HG03045 (cell line): ENCODE results near the gene TTC19.

Experiments
- ATAC-seq: cut with Tn5 transposase; IDR thresholded peaks from one replicate; pipeline ENCODE4 v1.9.1; 2021; ENCODE audit warnings: mild to moderate bottlenecking, moderate library complexity; ENCODE audit not compliant: unreplicated experiment

TTC19 gene, protein sequence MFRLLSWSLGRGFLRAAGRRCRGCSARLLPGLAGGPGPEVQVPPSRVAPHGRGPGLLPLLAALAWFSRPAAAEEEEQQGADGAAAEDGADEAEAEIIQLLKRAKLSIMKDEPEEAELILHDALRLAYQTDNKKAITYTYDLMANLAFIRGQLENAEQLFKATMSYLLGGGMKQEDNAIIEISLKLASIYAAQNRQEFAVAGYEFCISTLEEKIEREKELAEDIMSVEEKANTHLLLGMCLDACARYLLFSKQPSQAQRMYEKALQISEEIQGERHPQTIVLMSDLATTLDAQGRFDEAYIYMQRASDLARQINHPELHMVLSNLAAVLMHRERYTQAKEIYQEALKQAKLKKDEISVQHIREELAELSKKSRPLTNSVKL

GRCh38 chr17:15999141-15999973, at the start of gene TTC19, which contains the start of gene ZSWIM7:
TTC19 (plus strand) TSS chr17:15999824; CDS start chr17:15999849, 25 bp downstream.
ZSWIM7 (minus strand) TSS chr17:15999704; CDS start chr17:15999594, 110 bp downstream.
- peak; percentile 94 for ATAC-seq

GRCh38 chr17:15951368-15952047, 48.1 kb upstream of the TTC19 start:
- ATAC-seq, result no peak

DNA sequence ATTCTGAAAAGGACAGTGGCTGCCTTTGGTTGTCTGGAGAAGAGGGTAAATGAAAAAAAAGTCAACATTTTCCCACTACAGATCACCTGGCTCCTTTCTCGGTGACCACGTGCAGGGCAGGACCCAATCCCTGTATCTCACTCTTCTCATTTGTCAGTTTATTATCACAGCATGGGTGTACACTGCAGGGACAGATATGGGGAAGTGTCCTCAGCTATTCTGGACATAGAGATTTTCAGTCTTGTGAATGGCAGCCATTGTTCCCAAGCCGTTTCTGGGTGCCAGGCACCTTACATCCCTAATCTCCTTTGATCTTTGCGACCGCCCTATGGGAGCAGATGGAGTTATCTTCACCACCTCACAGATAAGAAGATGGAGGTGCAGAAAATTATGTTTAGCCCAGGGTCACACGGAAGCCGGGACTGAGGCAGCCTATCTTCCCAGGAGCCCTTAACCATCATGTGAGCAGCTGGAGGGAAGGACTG, 47.5 kb upstream of the TTC19 start:
- no peak for ATAC-seq

DNA sequence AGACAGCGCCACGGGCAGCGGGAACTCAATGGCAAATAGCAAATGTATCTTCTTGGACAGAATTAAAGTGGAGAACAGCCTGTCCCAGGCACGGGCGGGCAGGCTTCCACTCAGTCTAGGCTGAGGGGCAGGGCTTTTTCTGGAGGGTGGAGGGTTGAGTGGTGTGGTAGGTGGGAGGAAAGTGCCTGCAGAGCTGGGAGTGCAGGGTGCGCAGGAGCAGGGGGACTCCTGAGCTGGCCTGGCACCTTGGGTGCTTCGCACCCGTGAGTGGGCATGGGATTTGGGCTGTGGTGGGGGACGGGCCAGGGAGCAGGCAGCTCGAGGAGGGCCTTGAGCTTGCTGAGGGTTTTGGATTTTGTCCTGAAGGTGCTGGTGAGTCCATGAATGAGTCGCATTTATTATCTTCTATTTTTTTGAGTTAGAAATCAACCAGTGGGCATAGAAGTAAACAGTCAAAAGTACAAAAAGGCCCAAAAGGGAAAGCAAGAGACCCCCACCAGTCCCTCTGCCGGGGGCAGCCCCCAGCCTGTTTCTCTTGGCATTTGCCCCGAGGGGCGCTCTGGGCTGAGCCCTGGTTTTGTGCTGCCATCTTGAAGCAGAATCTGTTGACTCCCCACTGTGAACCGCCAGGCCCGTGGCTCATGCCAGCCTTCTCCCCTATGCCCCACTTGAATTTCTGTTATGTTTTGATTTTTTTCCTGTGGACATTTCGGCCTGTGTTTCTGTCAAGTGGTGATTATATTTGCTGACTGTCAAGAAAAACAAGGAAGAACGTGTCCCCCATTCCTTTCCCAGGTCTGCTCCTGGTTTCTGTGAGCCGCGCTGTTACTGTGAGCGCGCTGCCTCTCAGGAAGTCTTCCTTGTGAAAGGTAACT, 46.5 kb upstream of the TTC19 start:
- ATAC-seq, result no peak

- ATAC-seq, result no peak
Observed at GRCh38 chr17:15954222-15954621, 45.4 kb upstream of the TTC19 start.

GRCh38 chr17:15955793-15956541, 43.7 kb upstream of the TTC19 start:
- no peak for ATAC-seq

DNA sequence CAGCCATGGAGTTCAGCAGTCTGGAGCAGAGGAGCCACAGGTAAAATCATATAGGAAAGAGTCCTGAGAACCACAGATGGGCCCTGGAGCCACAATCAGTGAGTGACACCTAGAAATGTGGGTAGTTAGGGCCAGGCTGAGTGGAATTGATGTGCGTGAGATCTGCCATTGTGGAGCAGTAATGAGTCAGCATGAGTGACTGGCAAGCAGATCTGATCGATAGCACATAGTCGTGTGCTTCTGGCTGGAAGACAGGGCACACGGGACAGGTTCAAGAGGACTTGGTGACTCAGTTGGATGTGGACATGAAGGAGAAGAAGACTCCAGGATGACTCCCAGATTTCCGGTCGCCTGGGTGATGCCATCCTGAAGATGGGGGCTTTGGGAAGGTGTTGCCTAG, 42.4 kb upstream of the TTC19 start:
- ATAC-seq, result no peak

DNA sequence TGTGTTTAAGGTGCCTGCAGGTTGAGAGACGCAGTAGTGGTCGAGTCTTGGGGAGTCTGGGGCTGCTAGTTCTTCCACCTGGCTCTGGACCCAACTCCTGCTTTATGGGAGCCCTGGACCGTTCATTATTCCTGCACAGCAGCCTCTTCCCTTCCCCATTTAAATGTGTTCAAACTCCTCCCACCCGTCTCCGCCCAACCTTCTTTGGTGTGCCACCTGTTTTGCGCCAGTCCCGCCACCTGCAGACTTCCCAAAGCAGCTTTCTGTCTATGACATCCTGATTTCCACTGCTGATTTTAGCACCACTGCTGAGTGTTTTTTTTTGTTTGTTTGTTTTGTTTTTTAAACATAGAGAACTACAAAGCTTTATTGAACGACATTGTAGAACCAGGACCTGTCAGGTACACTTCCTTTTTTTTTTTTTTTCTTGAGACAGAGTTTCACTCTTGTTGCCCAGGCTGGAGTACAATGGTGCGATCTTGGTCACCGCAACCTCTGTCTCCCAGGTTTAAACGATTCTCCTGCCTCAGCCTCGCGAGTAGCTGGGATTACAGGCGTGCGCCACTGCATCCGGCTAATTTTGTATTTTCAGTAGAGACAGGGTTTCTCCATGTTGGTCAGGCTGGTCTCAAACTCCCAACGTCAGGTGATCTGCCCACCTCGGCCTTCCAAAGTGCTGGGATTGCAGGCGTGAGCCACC, 41.9 kb upstream of the TTC19 start:
- no peak for ATAC-seq

GRCh38 chr17:15958484-15958854, 41.2 kb upstream of the TTC19 start:
- no peak for ATAC-seq

DNA sequence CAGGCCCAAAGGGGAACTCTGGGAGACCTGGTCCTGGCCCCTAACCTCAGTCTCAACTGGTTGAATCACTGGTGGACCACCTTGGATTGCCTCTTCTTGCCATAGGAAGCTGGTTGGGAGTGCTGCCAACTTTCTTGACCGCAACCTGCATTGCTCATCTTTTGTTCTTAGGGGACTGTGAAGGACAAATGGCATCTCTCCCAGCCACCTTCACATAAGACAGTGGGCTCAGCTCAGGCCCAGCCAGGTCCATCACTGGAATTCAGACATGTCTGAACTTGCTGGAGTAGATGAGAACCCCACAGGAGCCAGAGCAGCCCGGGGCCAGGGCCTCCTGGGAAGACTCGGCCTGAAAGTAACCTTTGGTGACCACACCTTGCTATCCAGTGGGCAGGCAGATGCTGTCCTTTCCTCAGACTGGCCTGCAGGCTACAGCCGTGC, 35.9 kb upstream of the TTC19 start:
- ATAC-seq, result no peak

- no peak for ATAC-seq
Observed at GRCh38 chr17:15965528-15965927, 34.1 kb upstream of the TTC19 start.

DNA sequence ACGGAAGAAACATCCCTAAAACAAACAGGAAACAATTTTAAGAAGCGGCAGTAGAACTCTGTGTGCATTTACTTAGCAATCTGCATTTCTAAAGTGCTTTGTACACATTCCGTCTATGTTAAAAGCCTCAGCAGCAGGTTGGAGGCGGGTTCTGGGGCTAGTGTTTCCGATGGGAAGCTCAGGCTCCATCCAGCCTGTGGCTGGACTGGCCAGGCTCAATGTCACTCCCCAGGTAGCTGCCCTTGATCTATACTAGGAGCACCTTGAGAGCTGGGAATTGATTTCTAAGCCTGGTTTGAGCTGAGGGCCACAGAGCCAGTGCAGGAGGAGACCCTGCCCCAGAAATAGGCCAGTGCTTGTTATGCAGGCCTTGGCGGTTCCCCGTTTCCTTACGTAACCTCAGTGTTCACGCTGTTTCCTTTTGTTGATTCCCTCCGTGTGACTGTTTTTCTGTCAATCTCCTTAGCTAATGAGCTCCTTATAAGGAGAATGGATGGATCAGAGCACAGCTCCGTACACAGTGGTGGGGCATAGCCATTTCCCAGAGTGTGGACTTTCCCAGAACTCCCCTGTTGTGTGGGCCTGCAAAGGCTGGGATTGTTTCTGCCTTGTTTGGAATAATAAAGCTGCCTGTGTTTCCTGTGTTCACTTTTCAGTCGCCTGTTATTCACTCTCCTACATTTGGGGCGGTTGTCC, 33.3 kb upstream of the TTC19 start:
- no peak for ATAC-seq

- no peak for ATAC-seq
Observed at GRCh38 chr17:15966879-15967248, 32.8 kb upstream of the TTC19 start.

DNA sequence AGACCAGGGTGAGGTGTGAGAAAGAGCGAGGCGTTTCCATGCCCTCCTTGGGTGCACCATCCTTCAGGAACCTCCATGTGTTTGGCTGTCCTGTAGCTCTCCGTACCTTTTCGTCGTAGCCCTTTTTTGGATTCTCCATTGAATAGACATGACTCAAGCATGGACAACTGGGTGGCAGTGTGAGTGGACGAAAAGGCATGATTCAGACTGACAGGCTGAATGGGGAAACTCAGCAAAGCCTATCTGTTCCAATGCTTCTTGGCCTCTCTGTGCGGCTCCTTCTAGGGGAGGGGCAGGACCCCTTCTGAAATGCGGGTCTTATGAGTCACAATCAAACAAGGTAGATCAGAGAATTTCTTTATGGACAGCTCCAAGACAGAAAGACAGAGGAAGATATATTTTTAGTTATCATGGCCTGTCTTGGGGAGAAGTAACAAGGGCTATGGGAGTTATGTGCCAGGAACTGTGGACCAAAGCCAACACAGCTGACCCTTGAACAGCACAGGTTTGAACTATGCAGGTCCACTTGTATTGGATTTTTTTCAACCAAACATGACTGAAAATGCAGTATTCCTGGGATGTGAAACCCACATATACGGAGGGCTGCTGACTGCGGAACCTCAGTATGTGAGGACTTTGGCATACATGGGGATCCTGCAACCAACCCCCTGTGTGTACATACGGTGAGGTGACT, 31.8 kb upstream of the TTC19 start:
- no peak for ATAC-seq

GRCh38 chr17:15969463-15969862, 30.2 kb upstream of the TTC19 start:
- no peak for ATAC-seq

DNA sequence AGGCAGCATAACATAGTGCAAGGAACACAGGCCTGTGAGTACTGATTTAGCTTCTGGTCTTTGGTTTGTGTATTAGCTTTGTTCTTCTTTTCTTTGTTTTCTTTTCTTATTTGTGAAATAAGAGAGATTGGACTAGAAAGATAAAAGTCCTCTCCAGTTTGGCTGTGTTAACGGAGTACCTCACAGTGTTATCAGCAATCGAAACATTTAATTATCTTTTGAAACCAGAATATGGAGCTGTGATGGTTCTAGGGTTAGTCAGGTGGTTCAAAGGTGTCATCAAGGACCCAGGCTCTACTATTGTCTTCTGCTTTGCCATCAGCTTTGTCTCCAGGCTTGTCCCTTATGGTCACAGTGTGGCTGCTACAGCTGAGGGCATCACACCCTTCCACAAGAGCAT, 29.1 kb upstream of the TTC19 start:
- no peak for ATAC-seq

DNA sequence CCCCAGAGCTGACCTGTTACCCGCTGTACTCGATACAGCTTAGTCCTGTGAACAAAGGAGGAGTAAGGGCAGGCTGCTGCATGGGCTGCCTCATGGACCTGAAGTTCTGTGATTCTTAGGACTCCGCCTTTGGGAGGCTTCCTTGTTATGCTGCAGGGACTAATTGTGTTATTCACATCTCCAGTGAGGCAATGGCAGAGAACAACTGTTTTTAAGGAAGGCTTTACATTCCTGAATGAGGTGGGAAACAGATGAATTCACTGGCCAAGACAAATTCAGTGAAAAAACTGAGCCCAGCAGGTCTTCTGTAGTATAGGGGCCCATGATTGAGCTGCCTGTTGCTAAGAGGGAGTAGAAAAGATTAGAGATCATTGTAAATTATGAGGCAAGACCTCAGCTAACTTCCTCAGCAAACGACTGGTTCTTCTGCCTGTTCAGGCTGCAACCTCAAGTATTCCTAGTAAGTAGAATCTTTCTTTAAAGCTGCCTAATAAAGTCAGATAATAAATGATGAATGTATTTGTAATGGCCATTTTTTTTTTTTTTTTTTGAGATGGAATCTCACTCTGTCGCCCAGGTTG, 28.4 kb upstream of the TTC19 start:
- ATAC-seq, result no peak
